ENCODE results near the gene ATOSB.

DNA sequence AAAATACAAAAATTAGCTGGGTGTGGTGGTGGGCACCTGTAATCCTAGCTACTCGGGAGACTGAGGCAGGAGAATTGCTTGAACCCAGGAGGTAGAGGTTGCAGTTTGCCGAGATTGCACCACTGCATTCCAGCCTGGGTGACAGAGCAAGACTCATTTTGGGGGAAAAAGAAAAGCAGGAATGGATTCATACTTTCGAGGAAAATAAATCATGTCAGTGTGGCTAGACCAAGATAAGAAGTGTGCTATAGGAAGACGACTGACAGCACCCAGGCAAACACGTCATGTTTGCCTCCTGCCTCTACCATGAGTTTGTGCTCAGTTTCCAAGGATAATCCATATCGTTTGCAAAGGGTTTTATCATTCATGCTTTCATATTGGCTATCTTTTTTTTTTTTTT, 19.3 kb upstream of the ATOSB start:
- TF ChIP-seq POLR2A (IDR thresholded peaks at IDR 0.05): no peak
- no peak for TF ChIP-seq CTCF (IDR thresholded peaks at IDR 0.05)
- no peak for TF ChIP-seq EP300 (IDR thresholded peaks at IDR 0.05)
